ENCODE data around the gene RREB1. TPM values are rescaled to one million over a fixed set of nuclear protein-coding genes. Genes with fewer than 3 reads are reported as not detected.

The RREB1 gene
- 10.2 and 17.5 TPM in 2 replicates for total RNA-seq

GRCh38 chr6:7107578-7108195 is at the start of gene RREB1:
TSS of gene RREB1 (plus strand) at chr6:7107961. CDS start at chr6:7181912, 73,951 bp downstream.
- peak; percentile 50 to 54 for DNase-seq (ENCODE audit: low read depth in 2 of 2)

GRCh38 chr6:7058250-7058923 is 49.4 kb upstream of the RREB1 start:
- DNase-seq (ENCODE audit: low read depth in 2 of 2): peak in 1 of 2 donors; percentile 56

- no peak for DNase-seq (ENCODE audit: low read depth in 2 of 2)
Measured at GRCh38 chr6:7060769-7061516, 46.8 kb upstream of the RREB1 start.

GRCh38 chr6:7062451-7063162 is 45.2 kb upstream of the RREB1 start:
- DNase-seq (ENCODE audit: low read depth in 2 of 2): peak in 1 of 2 donors; percentile 69

GRCh38 chr6:7067305-7067704 is 40.5 kb upstream of the RREB1 start:
- no peak for DNase-seq (ENCODE audit: low read depth in 2 of 2)

- DNase-seq (ENCODE audit: low read depth in 2 of 2): no peak
Measured at GRCh38 chr6:7071405-7071804, 36.4 kb upstream of the RREB1 start.

- DNase-seq (ENCODE audit: low read depth in 2 of 2): peak in 1 of 2 donors; percentile 17
Measured at GRCh38 chr6:7073082-7073820, 34.5 kb upstream of the RREB1 start.

GRCh38 chr6:7073821-7074525 is 33.8 kb upstream of the RREB1 start:
- DNase-seq (ENCODE audit: low read depth in 2 of 2): no peak

GRCh38 chr6:7074870-7075269 is 32.9 kb upstream of the RREB1 start:
- no peak for DNase-seq (ENCODE audit: low read depth in 2 of 2)

- no peak for DNase-seq (ENCODE audit: low read depth in 2 of 2)
Measured at GRCh38 chr6:7075341-7076000, 32.3 kb upstream of the RREB1 start.

GRCh38 chr6:7077856-7078255 is 29.9 kb upstream of the RREB1 start:
- no peak for DNase-seq (ENCODE audit: low read depth in 2 of 2)

- DNase-seq (ENCODE audit: low read depth in 2 of 2): no peak
Measured at GRCh38 chr6:7078856-7079255, 28.9 kb upstream of the RREB1 start.

GRCh38 chr6:7080311-7080710 is 27.4 kb upstream of the RREB1 start:
- no peak for DNase-seq (ENCODE audit: low read depth in 2 of 2)

GRCh38 chr6:7085911-7086310 is 21.9 kb upstream of the RREB1 start:
- peak in 1 of 2 donors; percentile 9 for DNase-seq (ENCODE audit: low read depth in 2 of 2)

GRCh38 chr6:7086488-7086887 is 21.3 kb upstream of the RREB1 start:
- DNase-seq (ENCODE audit: low read depth in 2 of 2): peak; percentile 14 to 54

GRCh38 chr6:7087066-7087465 is 20.7 kb upstream of the RREB1 start:
- DNase-seq (ENCODE audit: low read depth in 2 of 2): peak; percentile 28 to 30

GRCh38 chr6:7087491-7087979 is 20.2 kb upstream of the RREB1 start:
- DNase-seq (ENCODE audit: low read depth in 2 of 2): no peak

- no peak for DNase-seq (ENCODE audit: low read depth in 2 of 2)
Measured at GRCh38 chr6:7088076-7088742, 19.6 kb upstream of the RREB1 start.

GRCh38 chr6:7098993-7099392 is 8.8 kb upstream of the RREB1 start:
- DNase-seq (ENCODE audit: low read depth in 2 of 2): no peak
